GM19043 (cell line): ENCODE measurements around the gene DPP9.

Experiments used
- ATAC-seq: cut with Tn5 transposase; IDR thresholded peaks from one replicate; pipeline ENCODE4 v1.9.1; 2021; ENCODE audit warnings: low read depth; ENCODE audit not compliant: unreplicated experiment

DPP9 gene

GRCh38 chr19:4712771-4713170 lies 10.9 kb downstream of the DPP9 start:
- no peak for ATAC-seq

- ATAC-seq: no peak
These were observed 12.4 kb downstream of the DPP9 start for GRCh38 chr19:4711211-4711610.

DNA sequence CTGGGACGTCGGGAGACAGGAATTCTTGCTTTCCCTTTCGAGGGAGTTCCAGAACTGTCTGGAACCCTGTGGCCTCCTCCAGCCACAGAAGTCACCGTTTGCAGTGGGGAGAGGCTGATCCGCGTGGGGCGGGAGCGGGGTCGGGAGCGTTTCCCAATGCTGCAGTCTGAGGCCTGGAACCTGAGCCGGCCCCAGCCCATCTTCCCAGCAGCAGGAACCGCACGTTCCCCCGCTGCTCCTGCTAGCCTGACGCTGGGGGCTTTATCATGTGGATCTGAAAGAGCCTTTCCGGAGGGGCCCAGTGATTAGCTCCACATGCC lies 13.4 kb downstream of the DPP9 start:
- ATAC-seq: no peak

- no peak for ATAC-seq
These were observed 14.0 kb downstream of the DPP9 start for GRCh38 chr19:4709440-4710280.

DNA sequence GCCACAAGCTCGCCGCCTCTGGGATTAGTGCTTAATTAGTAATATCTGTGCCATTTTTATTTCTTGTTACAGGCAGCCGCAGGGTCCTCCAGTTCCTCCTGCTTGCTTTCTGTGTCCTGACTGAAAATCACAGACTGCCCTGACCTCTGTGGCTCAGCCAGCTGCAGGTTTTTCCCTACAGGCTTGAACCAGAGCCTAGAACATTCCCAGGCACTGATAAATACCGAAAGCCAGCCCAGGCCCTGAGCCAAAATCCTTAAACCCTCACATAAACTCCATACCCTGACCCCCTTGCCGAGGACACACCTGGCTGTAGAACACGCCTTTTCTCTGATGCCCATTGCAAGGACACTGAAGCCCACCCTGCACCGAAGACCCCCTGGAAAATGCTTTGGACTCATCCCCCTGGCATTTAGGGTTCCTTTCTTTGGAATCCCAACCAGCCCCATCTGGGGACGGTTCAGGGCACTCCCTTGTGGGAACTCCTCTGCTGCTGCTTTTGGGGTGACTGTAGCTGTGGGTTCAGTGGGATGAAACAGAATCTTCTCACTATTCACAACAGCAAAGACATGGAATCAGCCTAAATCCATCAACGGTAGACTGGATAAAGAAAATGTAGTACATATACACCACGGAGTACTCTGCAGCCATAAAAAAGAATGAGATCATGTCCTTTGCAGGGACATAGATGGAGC lies 15.5 kb downstream of the DPP9 start:
- ATAC-seq: no peak

GRCh38 chr19:4707322-4707721 lies 16.3 kb downstream of the DPP9 start:
- ATAC-seq: no peak

- ATAC-seq: no peak
These were observed 18.1 kb downstream of the DPP9 start for GRCh38 chr19:4705413-4706131.

GRCh38 chr19:4704317-4704673 lies 19.3 kb downstream of the DPP9 start:
- no peak for ATAC-seq

DNA sequence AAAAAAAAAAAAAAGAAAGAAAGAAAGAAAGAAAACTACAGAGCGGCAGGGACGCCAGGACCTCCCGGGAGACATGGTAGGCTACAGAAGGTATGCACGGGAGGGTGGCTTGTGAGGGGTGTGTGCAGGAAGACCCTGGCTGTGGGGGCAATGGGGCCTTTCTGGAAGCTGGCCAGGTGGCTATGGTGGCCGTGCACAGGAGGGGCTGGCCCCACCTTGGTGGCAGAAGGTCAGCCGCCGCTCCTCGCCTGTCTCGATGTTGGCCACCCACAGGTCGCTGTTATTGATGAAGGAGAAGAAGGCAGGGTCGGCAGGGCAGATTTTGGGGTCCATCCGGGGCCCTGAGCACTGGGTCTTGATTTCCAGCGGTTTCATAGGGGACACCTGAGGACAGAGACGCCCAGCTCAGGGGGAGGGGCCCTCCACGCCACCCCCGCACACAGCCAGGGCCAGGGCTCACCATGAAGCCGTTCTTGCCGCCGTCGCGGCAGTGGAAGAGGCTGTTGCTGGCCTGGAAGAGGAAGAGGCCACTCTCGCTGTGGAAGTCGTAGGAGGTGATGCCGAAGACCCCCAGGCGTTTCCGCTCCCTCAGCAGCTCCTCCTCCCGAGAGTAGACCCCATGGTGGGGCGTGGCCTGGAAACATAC lies 19.8 kb downstream of the DPP9 start:
- ATAC-seq: no peak

GRCh38 chr19:4702764-4703163 lies 20.9 kb downstream of the DPP9 start:
- ATAC-seq: no peak

DNA sequence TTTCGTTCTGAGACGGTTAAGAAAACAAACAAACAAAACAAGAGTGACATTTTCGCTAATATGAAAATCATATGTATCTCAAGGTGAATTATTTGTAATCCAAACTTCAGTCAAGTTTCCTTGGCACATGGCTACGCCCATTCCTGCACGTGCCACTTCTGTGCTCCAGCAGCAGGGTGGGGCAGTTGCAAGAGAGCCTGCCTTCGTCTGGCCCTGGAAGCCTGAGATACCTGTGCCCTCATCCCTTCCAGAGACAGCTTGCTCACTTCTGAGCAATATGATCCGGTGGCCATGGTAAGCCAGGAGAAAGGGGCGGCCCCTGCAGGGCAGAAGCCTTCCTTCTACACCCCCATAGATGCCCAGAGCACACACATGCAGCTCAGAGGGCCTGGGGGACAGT lies 22.1 kb downstream of the DPP9 start:
- ATAC-seq: no peak

- ATAC-seq: no peak
These were observed 23.0 kb downstream of the DPP9 start for GRCh38 chr19:4700693-4700970.

DNA sequence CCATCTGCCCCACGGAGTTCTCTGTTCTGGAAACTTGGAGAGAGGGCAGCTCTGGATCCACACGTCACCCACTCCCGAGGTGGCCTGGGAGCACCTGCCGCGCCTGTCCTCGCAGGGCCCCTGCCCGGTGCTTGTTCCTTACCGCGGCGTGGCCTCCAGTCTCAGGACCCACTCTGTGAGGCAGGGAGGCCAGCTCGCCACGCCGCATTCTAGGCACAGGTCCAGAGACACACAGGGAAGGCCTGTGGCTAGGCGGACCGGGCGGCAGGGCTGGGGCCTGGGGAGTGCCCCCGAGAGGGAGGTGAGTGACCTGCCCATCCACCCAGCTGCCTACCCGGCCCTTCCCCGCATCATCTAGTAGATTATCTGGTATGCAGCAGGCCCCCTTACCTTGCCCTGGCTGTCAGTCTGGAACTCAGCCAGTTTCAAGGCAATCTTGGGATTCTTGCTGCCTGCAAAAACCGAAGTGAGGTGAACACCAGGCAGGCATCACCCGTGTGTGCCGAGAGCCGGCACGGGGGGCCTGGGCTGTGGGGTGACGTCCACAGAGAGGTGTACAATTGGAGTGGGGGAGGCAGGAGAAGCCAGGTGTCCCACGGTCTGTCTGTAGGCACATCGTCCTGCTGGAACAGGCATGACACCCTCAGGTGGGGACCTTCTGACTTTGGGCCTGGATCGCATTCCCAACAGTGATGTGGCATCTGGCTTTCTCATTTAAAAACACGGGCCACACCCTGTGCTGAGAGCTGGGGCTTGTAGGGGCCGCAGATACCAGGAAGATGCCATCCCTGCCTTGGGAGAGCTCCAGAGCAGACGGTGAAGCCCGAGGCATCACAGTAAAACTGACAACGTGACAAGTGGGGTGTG lies 23.6 kb downstream of the DPP9 start:
- ATAC-seq: no peak

- ATAC-seq: no peak
These were observed 26.3 kb downstream of the DPP9 start for GRCh38 chr19:4697304-4697703.

DNA sequence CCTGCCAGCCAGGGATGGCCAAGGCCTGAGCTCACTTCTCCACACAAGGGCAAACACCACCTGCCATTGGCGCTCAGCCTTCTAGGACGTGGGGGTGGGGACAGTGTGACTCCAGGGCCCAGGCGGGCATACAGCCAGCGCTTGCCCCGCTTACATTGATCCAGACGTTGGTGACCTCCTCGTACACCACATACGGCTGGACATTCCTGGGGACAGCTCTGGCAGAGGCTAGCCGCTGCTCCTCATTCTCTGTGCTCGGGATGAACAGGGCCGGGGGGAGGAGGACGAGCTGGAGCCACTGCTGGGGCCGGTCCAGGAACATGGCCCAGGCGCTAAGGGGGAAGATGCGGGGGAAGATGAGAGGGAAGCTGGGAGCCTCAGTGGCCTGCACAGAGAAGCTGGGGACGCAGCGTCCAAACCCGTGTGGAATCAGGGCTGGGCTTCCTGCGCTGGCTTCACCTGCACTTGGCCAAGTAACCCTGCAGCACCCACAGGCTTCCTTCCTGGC lies 28.4 kb downstream of the DPP9 start:
- ATAC-seq: no peak

DNA sequence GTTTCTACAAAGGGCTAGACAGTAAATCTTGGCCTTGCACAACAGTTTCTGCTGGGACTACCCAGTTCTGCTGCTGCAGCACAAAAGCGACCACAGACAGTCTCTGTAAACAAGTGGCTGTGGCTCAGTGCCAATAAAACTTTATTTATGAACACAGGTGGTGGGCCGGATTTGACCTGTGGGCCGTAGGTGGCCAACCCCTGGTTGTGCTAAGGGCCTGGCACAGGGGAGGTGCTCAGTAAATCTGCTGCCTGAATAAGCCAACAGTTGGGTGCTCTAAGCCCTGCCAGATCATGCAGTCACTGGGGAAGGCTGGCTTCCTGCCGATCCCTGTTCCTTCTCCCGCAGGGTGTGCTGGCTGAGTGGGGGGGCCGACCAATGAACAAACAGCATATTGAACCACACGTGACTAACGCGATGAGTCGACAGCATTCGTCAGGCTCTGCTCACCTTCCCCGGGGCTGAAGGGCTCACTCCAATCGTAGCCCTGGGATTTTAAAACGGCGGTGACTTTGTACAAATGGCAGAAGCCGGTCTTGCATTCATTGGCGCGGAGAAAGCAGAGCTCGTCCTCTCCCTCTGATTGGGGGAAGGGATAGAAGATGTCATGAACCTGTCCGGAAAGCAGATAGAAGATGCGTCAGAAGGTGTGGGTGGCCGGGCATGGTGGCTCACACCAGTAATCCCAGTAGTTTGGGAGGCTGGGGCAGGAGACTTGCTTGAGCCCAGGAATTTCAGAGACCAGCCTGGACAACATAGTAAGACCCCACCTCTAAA lies 29.2 kb downstream of the DPP9 start:
- no peak for ATAC-seq

GRCh38 chr19:4693471-4694121 lies 30.0 kb downstream of the DPP9 start:
- no peak for ATAC-seq

GRCh38 chr19:4693078-4693350 lies 30.6 kb downstream of the DPP9 start:
- no peak for ATAC-seq
